Measurements from ENCODE around the gene HEBP2. TPM values are rescaled to one million over a fixed set of nuclear protein-coding genes. Genes with fewer than 3 reads are reported as not detected.

Gene HEBP2
- total RNA-seq, 1 experiment from 2014 or later, result 51.6 TPM

DNA sequence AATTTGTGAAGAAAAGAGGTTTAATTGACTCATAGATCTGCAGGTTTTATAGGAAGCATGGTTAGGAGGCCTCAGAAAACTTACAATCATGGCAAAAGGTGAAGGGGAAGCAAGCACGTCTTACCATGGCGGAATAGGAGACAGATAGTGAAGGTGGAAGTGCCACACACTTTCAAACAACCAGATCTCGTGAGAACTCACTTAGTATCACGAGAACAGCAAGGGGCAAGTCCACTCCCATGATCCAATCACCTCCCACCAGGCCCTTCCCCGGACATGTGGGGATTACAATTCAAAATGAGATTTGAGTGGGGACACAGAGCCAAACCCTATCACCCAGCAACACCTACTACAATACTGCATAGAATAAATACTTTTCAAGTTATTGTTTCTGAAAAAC lies 7.3 kb upstream of the HEBP2 start:
- Histone ChIP-seq H3K4me3 (replicated peaks in 1 of 2; ENCODE audit: low read depth in 1 of 2, low read length in 2 of 2) (no peak overlapping the region), H4K20me1 (ENCODE audit: insufficient read depth) (no peaks in the 10 kb centered on the region), H3K27me3 (ENCODE audit: insufficient read depth, low read length) (no peaks in the 10 kb centered on the region), H3K9ac (ENCODE audit: low read length) (no peak overlapping the region), H3K27ac (ENCODE audit: low read depth, low read length) (no peak overlapping the region), H3K79me2 (ENCODE audit: insufficient read depth, low read length) (no peaks in the 10 kb centered on the region), H3K9me3 (ENCODE audit: control insufficient read depth in 1 of 2, insufficient read depth in 1 of 2, low read depth in 1 of 2, low read length in 2 of 2) (no peaks in the 10 kb centered on the region), H3K4me2 (ENCODE audit: low read length) (no peak overlapping the region), H3K4me1 (ENCODE audit: control insufficient read depth in 1 of 2, insufficient read depth in 2 of 2, low read length in 2 of 2) (no peaks in the 10 kb centered on the region), H2AFZ (ENCODE audit: low read depth, low read length, poor library complexity, severe bottlenecking) (no peak overlapping the region), H3K9me2 (ENCODE audit: insufficient read depth) (no peaks in the 10 kb centered on the region; the same call in 1 of the 2 replicates), H3K36me3 (ENCODE audit: control insufficient read depth in 1 of 2, insufficient read depth in 2 of 2, low read length in 2 of 2) (no peaks in the 10 kb centered on the region)
- intact Hi-C loops (cut with micrococcal nuclease), result no loop called here
- no TSS peak for BruUV-seq (replicated peaks)
- ChIA-PET POLR2A (no interaction called here), CTCF (no interaction called here), RAD21 (ENCODE audit: low non-redundant PET in 1 of 2, low total read pairs in 2 of 2, uncharacterized antibody in 2 of 2, unreplicated experiment in 2 of 2) (no interaction called here)
- no peak for ATAC-seq
- TF ChIP-seq TCF7L2 (IDR thresholded peaks at IDR 0.05; ENCODE audit: borderline replicate concordance, extremely low read depth, insufficient read depth, insufficient read length), result no peak
- TF ChIP-seq, protein P1, sequence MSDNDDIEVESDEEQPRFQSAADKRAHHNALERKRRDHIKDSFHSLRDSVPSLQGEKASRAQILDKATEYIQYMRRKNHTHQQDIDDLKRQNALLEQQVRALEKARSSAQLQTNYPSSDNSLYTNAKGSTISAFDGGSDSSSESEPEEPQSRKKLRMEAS (IDR thresholded peaks at IDR 0.05), result no peak
- TF ChIP-seq SIN3A (IDR thresholded peaks at IDR 0.05; ENCODE audit: low read depth), result no peak
- no peak for TF ChIP-seq YY1 (IDR thresholded peaks at IDR 0.05; ENCODE audit: extremely low read depth, insufficient replicate concordance, low read depth, low read length)
- no peak for TF ChIP-seq RAD21 (IDR thresholded peaks at IDR 0.05; ENCODE audit: low read depth)
- DNase-seq (ENCODE audit: low read depth, low spot score), result no peak

DNA sequence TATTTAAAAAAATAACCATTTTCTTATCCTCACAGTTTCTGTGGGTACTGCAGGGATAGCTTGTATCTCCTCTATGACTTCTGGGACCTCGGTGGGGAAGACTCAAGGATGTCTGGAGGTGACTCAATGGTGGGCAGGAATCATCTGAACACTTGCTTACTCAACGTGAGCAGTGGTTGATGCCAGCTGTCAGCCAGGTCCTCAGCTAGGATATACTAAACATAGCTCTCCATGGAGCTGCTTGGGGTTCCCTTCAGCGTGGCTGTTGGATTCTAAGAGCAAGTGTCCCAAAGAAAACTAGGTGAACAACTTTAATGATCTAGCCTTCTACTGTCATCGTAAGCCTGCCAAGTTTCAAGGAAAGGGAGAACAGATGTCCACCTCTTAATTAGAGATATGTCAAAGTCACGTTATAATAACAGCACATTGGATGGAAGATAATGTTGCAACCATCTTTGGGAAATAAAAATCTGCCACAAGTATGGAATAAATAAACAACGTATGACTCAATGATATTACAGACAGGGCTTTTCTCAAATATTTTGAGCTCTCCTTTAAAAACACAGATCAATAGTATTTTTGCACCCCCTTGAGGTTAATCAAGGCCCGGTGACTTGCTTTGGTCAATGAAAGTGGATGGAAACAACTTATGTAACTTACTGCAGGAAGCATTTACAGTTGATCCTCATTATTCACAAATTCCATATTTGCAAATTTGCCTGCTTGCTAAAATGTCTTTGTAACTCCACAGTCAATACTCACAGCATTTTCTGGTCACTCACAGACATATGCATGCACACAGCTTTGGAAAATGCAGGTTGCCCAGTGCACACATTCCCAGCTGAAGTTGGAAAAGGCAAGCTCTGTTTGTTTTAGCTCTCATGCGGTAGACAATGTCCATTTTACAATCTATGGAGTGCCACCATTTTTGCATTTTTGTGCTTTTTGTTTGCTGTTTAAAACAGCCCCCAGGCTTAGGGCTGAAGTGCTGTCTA lies 6.6 kb upstream of the HEBP2 start:
- Histone ChIP-seq H3K9ac (ENCODE audit: low read length) (no peak overlapping the region), H3K27me3 (ENCODE audit: insufficient read depth, low read length) (no peaks in the 10 kb centered on the region), H3K36me3 (ENCODE audit: control insufficient read depth in 1 of 2, insufficient read depth in 2 of 2, low read length in 2 of 2) (no peaks in the 10 kb centered on the region), H4K20me1 (ENCODE audit: insufficient read depth) (no peaks in the 10 kb centered on the region), H3K4me2 (ENCODE audit: low read length) (no peak overlapping the region), H3K27ac (ENCODE audit: low read depth, low read length) (no peak overlapping the region), H2AFZ (ENCODE audit: low read depth, low read length, poor library complexity, severe bottlenecking) (no peak overlapping the region), H3K4me3 (replicated peaks in 1 of 2; ENCODE audit: low read depth in 1 of 2, low read length in 2 of 2) (no peak overlapping the region), H3K4me1 (ENCODE audit: control insufficient read depth in 1 of 2, insufficient read depth in 2 of 2, low read length in 2 of 2) (no peaks in the 10 kb centered on the region), H3K9me2 (ENCODE audit: insufficient read depth) (no peaks in the 10 kb centered on the region; the same call in 1 of the 2 replicates), H3K79me2 (ENCODE audit: insufficient read depth, low read length) (no peaks in the 10 kb centered on the region), H3K9me3 (ENCODE audit: control insufficient read depth in 1 of 2, insufficient read depth in 1 of 2, low read depth in 1 of 2, low read length in 2 of 2) (no peaks in the 10 kb centered on the region)
- BruUV-seq (replicated peaks), result no TSS peak
- no peak for TF ChIP-seq EGR1 (IDR thresholded peaks at IDR 0.05; ENCODE audit: low read depth)
- no peak for TF ChIP-seq ZNF274 (IDR thresholded peaks at IDR 0.05; ENCODE audit: low read depth, low read length)
- peak; percentile 44 for TF ChIP-seq RAD21 (IDR thresholded peaks at IDR 0.05; ENCODE audit: low read depth)
- DNase-seq (ENCODE audit: low read depth, low spot score) (no peak), ATAC-seq (no peak)
- intact Hi-C loops (cut with micrococcal nuclease), result no loop called here
- POLR2A ChIA-PET, result no interaction called here
- CTCF ChIA-PET, result no interaction called here
- RAD21 ChIA-PET (ENCODE audit: low non-redundant PET in 1 of 2, low total read pairs in 2 of 2, uncharacterized antibody in 2 of 2, unreplicated experiment in 2 of 2), result no interaction called here
